Psoas muscle (tissue), 8 donors: ENCODE results near the gene HIRIP3. TPM values are rescaled to one million over a fixed set of nuclear protein-coding genes. Genes with fewer than 3 reads are reported as not detected.

Experiments used
- ATAC-seq, 4 donors: fragments of 200-7000 bp; cut with Tn5 transposase; one replicate each; pipeline ENCODE4 v1.9.1; 2020; ENCODE audit warnings: moderate library complexity in 3 of 4, mild to moderate bottlenecking in 2 of 4
- DNase-seq, 2 donors: peaks; one replicate each; pipeline ENCODE4 v3.0.0-alpha.2; 2020
- H3K27ac ChIP-seq: fragments of 200-600 bp; one replicate; pipeline ENCODE4 v1.8.0; 2022
- H3K27me3 ChIP-seq, 3 donors: fragments of 200-600 bp in 1 of 3; one replicate each; pipeline versions ENCODE4 v1.6.1 to v1.8.0; 2013 to 2022; ENCODE audit warnings: low read length in 2 of 3, mild to moderate bottlenecking in 2 of 3, moderate library complexity in 1 of 3; ENCODE audit not compliant: insufficient read depth in 3 of 3
- H3K36me3 ChIP-seq, 2 donors: fragments of 200-600 bp in 1 of 2; one replicate each; pipeline versions ENCODE4 v1.6.1 to v1.8.0; 2013 to 2022; ENCODE audit warnings: low read depth in 1 of 2, mild to moderate bottlenecking in 1 of 2, moderate library complexity in 1 of 2; ENCODE audit not compliant: insufficient read depth in 1 of 2
- H3K4me1 ChIP-seq: fragments of 200-600 bp; one replicate; pipeline ENCODE4 v1.8.0; 2022
- H3K4me3 ChIP-seq: fragments of 200-600 bp; one replicate; pipeline ENCODE4 v1.8.0; 2022; ENCODE audit warnings: mild to moderate bottlenecking
- H3K9me3 ChIP-seq: fragments of 200-600 bp; one replicate; pipeline ENCODE4 v1.8.0; 2022
- WGBS, 3 donors: extraction: QIAGEN DNeasy Blood & Tissue Kit; methylation state at CpG; one replicate each; pipeline versions ENCODE4 v1.1.6 to v1.1.7; 2013; 5-methylcytosine and 5-hydroxymethylcytosine counted together
- intact Hi-C, 2 donors: fragments of 100-400 bp; cut with DNase I; formaldehyde crosslinking; loops; one replicate each; pipeline versions ENCODE4 v1.11.0 to v1.14.2; 2022
- polyA plus RNA-seq, 3 donors: library from polyadenylated mRNA; stranded (reverse); fragments of 200-250 nt; gene quantifications; one replicate each; pipeline ENCODE4 v1.2.3, GENCODE V29; 2013
- total RNA-seq, 4 donors: library from RNA; stranded (reverse); fragmentation: NEBNext Ultra II Directional in 2 of 4; extraction: Animal tissue kit (Norgen Biotek cat#: 25700) in 2 of 4; gene quantifications; one replicate each; pipeline versions ENCODE4 v1.2.1 to v1.2.4, GENCODE V29; 2021 to 2023
- TF ChIP-seq, protein P1 (sequence below): fragments of 200-600 bp; IDR thresholded peaks from one replicate; pipeline ENCODE4 v1.8.0; 2022; ENCODE audit warnings: antibody characterized with exemption
- donor health status: healthy with polysubstance abuse.
- donor health status: DM: no; HTN: no; CAD: no; lungs with moderate emphysema.
- donor health status: Bipolar disorder and iron deficiency.
- donor health status: healthy.
- donor health status: DM: yes; HTN: yes; CAD: no.
- donor health status: DM: no; HTN: no; CAD: no.
- donor health status: DM: no; HTN: no; CAD: no.
- donor health status: DM: yes; HTN: yes; CAD: no.

HIRIP3 gene
- total and polyA plus RNA-seq, 7 donors, result 18.5 to 62.5 (median 21.6) TPM

GRCh38 chr16:30006659-30007377, 11.4 kb upstream of the HIRIP3 start:
- H3K36me3 ChIP-seq, result peaks cover 0 to 9% of the 10 kb centered on the region in 2 donors
- DNase-seq (no peak), ATAC-seq (no peak)
- H3K4me1 ChIP-seq, result no peaks in the 10 kb centered on the region
- TF ChIP-seq, protein P1, sequence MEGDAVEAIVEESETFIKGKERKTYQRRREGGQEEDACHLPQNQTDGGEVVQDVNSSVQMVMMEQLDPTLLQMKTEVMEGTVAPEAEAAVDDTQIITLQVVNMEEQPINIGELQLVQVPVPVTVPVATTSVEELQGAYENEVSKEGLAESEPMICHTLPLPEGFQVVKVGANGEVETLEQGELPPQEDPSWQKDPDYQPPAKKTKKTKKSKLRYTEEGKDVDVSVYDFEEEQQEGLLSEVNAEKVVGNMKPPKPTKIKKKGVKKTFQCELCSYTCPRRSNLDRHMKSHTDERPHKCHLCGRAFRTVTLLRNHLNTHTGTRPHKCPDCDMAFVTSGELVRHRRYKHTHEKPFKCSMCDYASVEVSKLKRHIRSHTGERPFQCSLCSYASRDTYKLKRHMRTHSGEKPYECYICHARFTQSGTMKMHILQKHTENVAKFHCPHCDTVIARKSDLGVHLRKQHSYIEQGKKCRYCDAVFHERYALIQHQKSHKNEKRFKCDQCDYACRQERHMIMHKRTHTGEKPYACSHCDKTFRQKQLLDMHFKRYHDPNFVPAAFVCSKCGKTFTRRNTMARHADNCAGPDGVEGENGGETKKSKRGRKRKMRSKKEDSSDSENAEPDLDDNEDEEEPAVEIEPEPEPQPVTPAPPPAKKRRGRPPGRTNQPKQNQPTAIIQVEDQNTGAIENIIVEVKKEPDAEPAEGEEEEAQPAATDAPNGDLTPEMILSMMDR, result no peak
- no peak overlapping the region for H3K4me3 ChIP-seq
- no peaks in the 10 kb centered on the region for H3K9me3 ChIP-seq
- intact Hi-C loops, result loop anchor here (5.0 kb wide), 1 partner anchor 145 kb away; the partner anchor contains the start of gene CDIPT (in 2 of the 2)
- WGBS, 3 donors, result 74 to 82% (median 76%) methylated on average over 34 of the region's 34 CpGs
- H3K27ac ChIP-seq, result no peak overlapping the region
- H3K27me3 ChIP-seq, result peaks cover 0 to 28% (median 13%) of the 10 kb centered on the region in 3 donors

DNA sequence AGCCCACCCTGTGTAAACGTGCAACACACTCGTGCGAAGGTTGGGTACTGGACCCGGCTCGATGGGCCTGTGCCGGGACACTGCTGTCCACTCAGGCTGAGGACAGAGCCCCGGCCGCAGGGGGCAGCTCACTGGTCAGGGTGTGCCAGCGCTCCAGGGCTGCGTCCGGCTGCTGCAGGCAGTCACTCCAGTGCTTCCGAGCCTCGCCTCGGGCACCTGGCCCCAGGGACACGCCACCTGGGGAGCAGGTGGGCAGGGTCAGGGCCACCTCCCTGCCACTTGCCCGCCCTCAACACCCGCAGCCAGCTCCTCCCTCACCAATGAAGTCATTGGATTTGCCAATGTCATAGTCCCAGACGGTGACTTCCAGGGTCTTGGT, 10.7 kb upstream of the HIRIP3 start:
- intact Hi-C loops, result loop anchor here (5.0 kb wide), 1 partner anchor 144 kb away; the partner anchor contains the start of gene CDIPT (in 2 of the 2)
- TF ChIP-seq, protein P1, result no peak
- 80 to 85% (median 82%) methylated on average over 17 to 18 of the region's 18 CpGs for WGBS, 3 donors
- no peak for DNase-seq
- H3K27ac ChIP-seq, result no peak overlapping the region
- no peaks in the 10 kb centered on the region for H3K4me1 ChIP-seq
- H3K36me3 ChIP-seq, result peaks cover 0 to 12% of the 10 kb centered on the region in 2 donors
- peak in 3 of 4 donors; percentile 3 to 25 (median 12) for ATAC-seq
- peaks cover 0 to 21% (median 7%) of the 10 kb centered on the region in 3 donors for H3K27me3 ChIP-seq
- H3K9me3 ChIP-seq, result no peaks in the 10 kb centered on the region
- H3K4me3 ChIP-seq, result no peak overlapping the region

DNA sequence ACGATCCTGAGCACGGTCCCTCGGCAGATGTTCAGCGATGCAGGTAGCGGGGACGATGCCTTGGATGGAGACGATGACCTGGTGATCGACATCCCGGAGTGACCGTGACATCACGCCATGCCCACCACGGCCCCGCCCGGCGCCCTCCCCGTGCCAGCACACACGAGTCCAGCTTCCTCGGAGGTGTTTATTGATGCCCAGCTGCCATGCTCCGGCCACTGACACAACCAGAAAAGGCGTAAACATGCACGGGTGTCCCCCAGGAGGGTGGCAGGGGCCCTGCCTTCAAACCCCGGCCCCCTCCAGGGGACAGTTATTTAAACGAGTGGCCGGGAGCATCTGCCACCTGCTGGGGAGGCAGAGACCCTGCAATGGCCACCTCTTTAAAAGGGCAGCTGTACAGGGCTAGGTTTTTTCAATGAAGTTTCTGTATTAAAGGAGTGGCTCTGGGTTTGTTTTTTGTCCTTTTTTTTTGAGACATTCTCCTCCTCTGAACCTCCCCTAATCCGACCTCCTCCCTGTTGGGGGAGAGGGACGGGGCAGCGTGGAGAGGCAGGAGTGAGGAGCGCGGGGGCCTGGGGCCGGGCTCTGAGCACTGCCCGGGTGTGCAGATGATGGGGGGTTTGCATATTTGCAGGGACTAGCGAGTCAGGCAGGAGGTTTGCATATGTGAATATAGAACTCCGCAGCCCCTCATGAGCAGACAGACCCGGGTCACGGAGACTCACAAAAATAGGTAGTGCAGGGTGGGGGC, 10.1 kb upstream of the HIRIP3 start:
- H3K4me3 ChIP-seq, result no peak overlapping the region
- TF ChIP-seq, protein P1, result peak; percentile 83
- WGBS, 3 donors, result 50 to 54% (median 51%) methylated on average over 33 to 35 of the region's 35 CpGs
- H3K4me1 ChIP-seq, result no peaks in the 10 kb centered on the region
- H3K9me3 ChIP-seq, result no peaks in the 10 kb centered on the region
- no peak overlapping the region for H3K27ac ChIP-seq
- ATAC-seq (peak; percentile 67 to 85 (median 73)), DNase-seq (peak in 1 of 2 donors; percentile 72)
- peaks cover 0 to 15% (median 6%) of the 10 kb centered on the region in 3 donors for H3K27me3 ChIP-seq
- intact Hi-C loops, result loop anchor here (5.0 kb wide), 1 partner anchor 143 kb away; the partner anchor contains the start of gene CDIPT (in 2 of the 2)
- peaks cover 0 to 17% of the 10 kb centered on the region in 2 donors for H3K36me3 ChIP-seq

DNA sequence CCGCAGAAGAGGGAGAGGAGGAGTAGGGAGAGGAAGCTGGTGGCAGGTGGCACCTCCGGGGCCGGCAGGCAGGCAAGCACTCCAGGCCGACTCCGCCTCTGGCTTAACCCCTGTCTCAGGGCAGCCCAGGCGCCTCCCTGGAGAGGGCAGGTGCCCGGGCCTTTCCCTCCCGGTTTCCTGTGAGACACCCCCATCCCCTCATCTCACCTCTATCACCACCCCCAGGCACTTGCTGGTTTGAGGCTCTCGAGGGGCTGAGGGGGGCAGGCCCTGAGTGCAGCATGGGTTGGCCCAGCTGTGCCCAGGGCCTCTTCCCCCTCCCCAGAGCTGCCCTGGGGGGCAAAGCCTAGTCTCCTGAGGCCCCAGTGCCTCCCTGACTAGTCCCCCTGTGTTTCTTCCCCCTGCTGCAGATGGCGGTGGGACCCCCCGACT, 9.4 kb upstream of the HIRIP3 start:
- TF ChIP-seq, protein P1, result no peak
- DNase-seq, result no peak
- Histone ChIP-seq H3K4me3 (no peak overlapping the region), H3K36me3 (peaks cover 0 to 24% of the 10 kb centered on the region in 2 donors), H3K9me3 (no peaks in the 10 kb centered on the region), H3K27me3 (peaks cover 0 to 8% (median 0%) of the 10 kb centered on the region in 3 donors), H3K4me1 (no peaks in the 10 kb centered on the region), H3K27ac (no peak overlapping the region)
- WGBS, 3 donors, result 31 to 51% (median 42%) methylated on average over 4 to 11 of the region's 11 CpGs
- peak in 3 of 4 donors; percentile 13 to 32 (median 22) for ATAC-seq
- intact Hi-C loops, result loop anchor here (5.0 kb wide), 4 partner anchors 48 to 303 kb away; partner anchors contain the start of genes CDIPT (in 2 of the 2) and KIF22 (in 1 of the 2)
